Loucy (cell line): Measurements from ENCODE around the gene DOCK10.

Experiments
- CTCF ChIP-seq: fragments of 200-600 bp; sonication (generic); conservative IDR thresholded peaks from 2 replicates; pipeline ENCODE4 v1.5.1; 2014; ENCODE audit warnings: mild to moderate bottlenecking, antibody characterized with exemption, low read length
- EZH2phosphoT487 ChIP-seq: fragments of 200-600 bp; IDR thresholded peaks from 2 replicates; pipeline ENCODE4 v1.6.1; 2018; ENCODE audit warnings: antibody characterized with exemption, mild to moderate bottlenecking, moderate library complexity, borderline replicate concordance

- TF ChIP-seq CTCF (no peak), EZH2phosphoT487 (no peak)
Observed at GRCh38 chr2:224948005-224948404, 94.3 kb downstream of the DOCK10 start.
